Retina (tissue), 1 donor: ENCODE measurements around the gene RUFY4.

Source experiments
- DNase-seq: peaks from one replicate; pipeline ENCODE4 v3.0.0-alpha.2; 2016

The RUFY4 gene

GRCh38 chr2:218063896-218064295 lies 5.2 kb upstream of the RUFY4 start:
- DNase-seq, result no peak

GRCh38 chr2:218065239-218066006 lies 3.6 kb upstream of the RUFY4 start:
- no peak for DNase-seq

GRCh38 chr2:218066926-218067515 lies 2.0 kb upstream of the RUFY4 start:
- no peak for DNase-seq

- DNase-seq, result no peak
Measured at GRCh38 chr2:218067523-218067922, 1.5 kb upstream of the RUFY4 start.

GRCh38 chr2:218069606-218070300 lies 700 bp downstream of the RUFY4 start:
- no peak for DNase-seq

GRCh38 chr2:218070587-218070986 lies 1.5 kb downstream of the RUFY4 start:
- DNase-seq, result no peak

- no peak for DNase-seq
Measured at GRCh38 chr2:218071218-218071937, 2.3 kb downstream of the RUFY4 start.

GRCh38 chr2:218072002-218072401 lies 2.9 kb downstream of the RUFY4 start:
- no peak for DNase-seq

GRCh38 chr2:218072478-218073024 lies 3.5 kb downstream of the RUFY4 start:
- no peak for DNase-seq

- no peak for DNase-seq
Measured at GRCh38 chr2:218073185-218073584, 4.1 kb downstream of the RUFY4 start.

- DNase-seq, result no peak
Measured at GRCh38 chr2:218074031-218074430, 5.0 kb downstream of the RUFY4 start.

GRCh38 chr2:218075975-218076811 lies 7.1 kb downstream of the RUFY4 start:
- no peak for DNase-seq

- no peak for DNase-seq
Measured at GRCh38 chr2:218077464-218078216, 8.6 kb downstream of the RUFY4 start.

GRCh38 chr2:218079943-218080913 lies 11.2 kb downstream of the RUFY4 start:
- no peak for DNase-seq

- no peak for DNase-seq
Measured at GRCh38 chr2:218081063-218081462, 12.0 kb downstream of the RUFY4 start.

GRCh38 chr2:218081695-218082094 lies 12.6 kb downstream of the RUFY4 start:
- DNase-seq, result no peak

- DNase-seq, result no peak
Measured at GRCh38 chr2:218082586-218083351, 13.7 kb downstream of the RUFY4 start.

GRCh38 chr2:218083352-218083676 lies 14.3 kb downstream of the RUFY4 start:
- DNase-seq, result no peak

- no peak for DNase-seq
Measured at GRCh38 chr2:218086478-218086877, 17.4 kb downstream of the RUFY4 start.
